ENCODE data around the gene CMIP. TPM values are rescaled to one million over a fixed set of nuclear protein-coding genes. Genes with fewer than 3 reads are reported as not detected.

CMIP gene
- 10 to 100 TPM; 63.9 to 89.9 (median 70.0) TPM for total RNA-seq

GRCh38 chr16:81444448-81445121, at the start of gene CMIP:
TSS of gene CMIP (plus strand) at chr16:81444808.
- no peaks in the 10 kb centered on the region for H3K36me3 ChIP-seq
- peak within 1 kb of the TSS; percentile 95 for H3K27ac ChIP-seq
- peak within 1 kb of the TSS; percentile 95 for H3K4me3 ChIP-seq
- TF ChIP-seq CTCF (IDR thresholded peaks at IDR 0.05) (no peak), EP300 (IDR thresholded peaks at IDR 0.05) (no peak), POLR2AphosphoS5 (IDR thresholded peaks at IDR 0.05) (no peak), POLR2A (IDR thresholded peaks at IDR 0.05) (no peak)
- H3K9me3 ChIP-seq, result no peaks in the 10 kb centered on the region
- no peaks in the 10 kb centered on the region for H3K27me3 ChIP-seq
- WGBS, result 0% methylated on average over 11 of the region's 114 CpGs
- DNase-seq (ENCODE audit: low spot score in 2 of 2), result peak; percentile 88 to 90
- H3K4me1 ChIP-seq, result peaks cover 42% of the 10 kb centered on the region

GRCh38 chr16:81394966-81395655, 49.5 kb upstream of the CMIP start:
- TF ChIP-seq POLR2A (IDR thresholded peaks at IDR 0.05), result no peak
- TF ChIP-seq CTCF (IDR thresholded peaks at IDR 0.05), result no peak
- no peak for TF ChIP-seq POLR2AphosphoS5 (IDR thresholded peaks at IDR 0.05)
- no peak for TF ChIP-seq EP300 (IDR thresholded peaks at IDR 0.05)
- Histone ChIP-seq H3K36me3 (peaks cover 15% of the 10 kb centered on the region), H3K27ac (no peak overlapping the region), H3K4me3 (no peak overlapping the region), H3K4me1 (peaks cover 3% of the 10 kb centered on the region), H3K27me3 (no peaks in the 10 kb centered on the region), H3K9me3 (no peaks in the 10 kb centered on the region)
- WGBS, result 55% methylated on average over 10 of the region's 13 CpGs
- no peak for DNase-seq (ENCODE audit: low spot score in 2 of 2)

GRCh38 chr16:81397058-81397878, 47.3 kb upstream of the CMIP start:
- no peaks in the 10 kb centered on the region for H3K27me3 ChIP-seq
- WGBS, result 91% methylated on average over 18 of the region's 21 CpGs
- no peaks in the 10 kb centered on the region for H3K9me3 ChIP-seq
- TF ChIP-seq CTCF (IDR thresholded peaks at IDR 0.05) (no peak), POLR2A (IDR thresholded peaks at IDR 0.05) (no peak), EP300 (IDR thresholded peaks at IDR 0.05) (no peak), POLR2AphosphoS5 (IDR thresholded peaks at IDR 0.05) (no peak)
- no peak overlapping the region for H3K27ac ChIP-seq
- no peak overlapping the region for H3K4me3 ChIP-seq
- peak in 1 of 2 donors; percentile 58 for DNase-seq (ENCODE audit: low spot score in 2 of 2)
- peaks cover 14% of the 10 kb centered on the region for H3K4me1 ChIP-seq
- H3K36me3 ChIP-seq, result no peaks in the 10 kb centered on the region

- Histone ChIP-seq H3K27ac (no peak overlapping the region), H3K9me3 (no peaks in the 10 kb centered on the region), H3K27me3 (no peaks in the 10 kb centered on the region), H3K4me1 (peaks cover 14% of the 10 kb centered on the region), H3K36me3 (no peaks in the 10 kb centered on the region), H3K4me3 (no peak overlapping the region)
- peak in 1 of 2 donors; percentile 69 for DNase-seq (ENCODE audit: low spot score in 2 of 2)
- WGBS, result 91% methylated on average over 14 of the region's 14 CpGs
- TF ChIP-seq CTCF (IDR thresholded peaks at IDR 0.05), result no peak
- no peak for TF ChIP-seq EP300 (IDR thresholded peaks at IDR 0.05)
- no peak for TF ChIP-seq POLR2AphosphoS5 (IDR thresholded peaks at IDR 0.05)
- no peak for TF ChIP-seq POLR2A (IDR thresholded peaks at IDR 0.05)
Measured at GRCh38 chr16:81397879-81398520, 46.6 kb upstream of the CMIP start.
